A549 treated with Hydrocortisone at 1 μM for 4 hours (cell line): ENCODE data around the gene RUVBL2. TPM values are rescaled to one million over a fixed set of nuclear protein-coding genes. Genes with fewer than 3 reads are reported as not detected.

Source experiments
- total RNA-seq: library from RNA; stranded (reverse); fragments of 200-300 nt; extraction: Qiagen RNA extraction; gene quantifications from 5 replicates; pipeline ENCODE4 v1.2.3, GENCODE V29; 2022

The RUVBL2 gene
- total RNA-seq: 208 to 255 TPM (median 214 TPM) in 5 replicates

DNA sequence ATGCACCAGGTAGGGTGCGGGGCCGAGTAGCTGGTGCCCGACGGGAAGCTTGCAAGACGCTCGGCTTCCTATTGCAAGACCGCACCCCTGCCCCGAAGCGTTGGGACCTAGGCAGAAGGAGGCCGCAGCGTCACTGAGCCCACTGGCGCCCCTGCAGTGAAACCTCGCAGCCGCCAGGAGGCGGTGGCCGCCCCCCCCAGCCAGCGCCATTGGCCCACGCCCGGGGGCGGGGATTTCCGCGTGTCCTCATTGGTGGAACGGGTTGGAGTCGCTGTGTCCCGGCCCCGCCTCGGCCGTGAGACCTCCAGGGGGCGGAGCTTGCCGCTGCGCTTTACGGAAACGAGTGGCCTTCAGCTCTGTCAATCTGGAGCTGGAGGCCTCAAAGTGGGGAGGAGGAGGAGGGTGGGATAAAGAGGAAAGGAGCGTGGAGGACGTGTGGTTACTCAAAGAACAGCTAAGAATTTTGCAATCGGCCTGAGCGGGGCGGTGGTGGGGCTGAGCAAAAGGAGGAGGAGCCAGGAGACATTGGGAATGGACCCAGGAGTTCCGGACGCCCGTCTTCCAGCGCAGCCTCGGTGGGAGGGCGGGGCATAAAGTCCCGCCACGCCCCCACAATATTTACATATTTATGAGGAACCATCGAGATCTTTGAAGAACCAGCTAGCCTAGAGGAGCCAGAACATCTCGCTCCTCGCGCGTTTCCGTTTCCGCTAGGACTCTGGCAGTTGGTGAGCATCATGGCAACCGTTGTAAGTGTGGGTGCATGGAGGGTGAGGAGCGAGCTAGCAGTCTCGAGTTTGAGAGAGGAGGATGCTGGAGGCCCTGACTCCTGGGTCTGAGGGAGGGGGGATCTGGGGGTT, at the start of gene RUVBL2, which contains the start of gene GYS1:
Gene RUVBL2 (plus strand): TSS at position 713 of the 860 bp plus-strand sequence. CDS start 25 bp downstream, at position 738.
Gene GYS1 (minus strand): TSS at position 135 of the 860 bp plus-strand sequence. CDS start 197 bp downstream, outside the sequence.

DNA sequence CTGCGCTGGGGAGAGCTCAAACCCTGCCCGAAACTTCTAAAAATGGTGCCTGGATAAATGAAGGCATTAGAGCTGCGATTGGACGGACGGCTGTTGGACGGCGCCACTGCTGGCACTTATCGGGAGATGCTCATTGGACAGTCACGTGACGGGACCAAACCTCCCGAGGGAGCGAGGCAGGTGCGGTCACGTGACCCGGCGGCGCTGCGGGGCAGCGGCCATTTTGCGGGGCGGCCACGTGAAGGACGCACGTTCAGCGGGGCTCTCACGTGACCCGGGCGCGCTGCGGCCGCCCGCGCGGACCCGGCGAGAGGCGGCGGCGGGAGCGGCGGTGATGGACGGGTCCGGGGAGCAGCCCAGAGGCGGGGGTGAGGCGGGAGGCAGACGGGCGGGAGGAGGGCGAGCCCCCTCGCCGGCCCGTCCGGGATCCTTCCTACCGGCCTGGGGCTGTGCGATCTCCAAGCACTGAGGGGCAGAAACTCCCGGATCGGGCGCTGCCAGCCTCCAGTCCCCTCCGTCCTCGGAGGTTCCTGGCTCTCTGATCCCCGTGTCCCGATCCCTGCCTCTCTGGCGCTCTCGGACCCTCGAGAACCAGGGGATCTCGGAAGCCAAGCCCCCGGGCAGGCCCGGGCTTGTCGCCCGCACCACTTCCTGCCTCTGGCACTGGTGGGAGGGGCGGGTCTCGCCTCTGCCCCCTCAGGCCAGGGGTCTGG, 38.9 kb upstream of the RUVBL2 start, which contains the start of gene BAX:
Gene BAX (plus strand): TSS at position 281 of the 713 bp plus-strand sequence. CDS start 54 bp downstream, at position 335.

DNA sequence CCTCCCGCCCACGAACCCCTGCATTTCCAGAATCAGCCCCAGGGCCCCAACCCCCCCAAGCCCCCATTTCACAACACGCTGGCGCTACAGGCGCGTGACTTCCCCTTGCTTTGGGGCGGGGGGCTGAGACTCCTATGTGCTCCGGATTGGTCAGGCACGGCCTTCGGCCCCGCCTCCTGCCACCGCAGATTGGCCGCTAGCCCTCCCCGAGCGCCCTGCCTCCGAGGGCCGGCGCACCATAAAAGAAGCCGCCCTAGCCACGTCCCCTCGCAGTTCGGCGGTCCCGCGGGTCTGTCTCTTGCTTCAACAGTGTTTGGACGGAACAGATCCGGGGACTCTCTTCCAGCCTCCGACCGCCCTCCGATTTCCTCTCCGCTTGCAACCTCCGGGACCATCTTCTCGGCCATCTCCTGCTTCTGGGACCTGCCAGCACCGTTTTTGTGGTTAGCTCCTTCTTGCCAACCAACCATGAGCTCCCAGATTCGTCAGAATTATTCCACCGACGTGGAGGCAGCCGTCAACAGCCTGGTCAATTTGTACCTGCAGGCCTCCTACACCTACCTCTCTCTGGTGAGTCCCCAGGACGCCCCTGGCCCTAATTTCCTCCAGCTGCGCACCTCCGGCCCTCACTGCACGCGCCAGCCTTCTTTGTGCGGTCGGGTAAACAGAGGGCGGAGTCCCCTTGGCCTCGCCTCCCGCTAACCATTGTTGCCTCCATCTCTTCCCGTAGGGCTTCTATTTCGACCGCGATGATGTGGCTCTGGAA, 28.5 kb upstream of the RUVBL2 start, which contains the start of gene FTL:
Gene FTL (plus strand): TSS at position 270 of the 766 bp plus-strand sequence. CDS start 199 bp downstream, at position 469.

DNA sequence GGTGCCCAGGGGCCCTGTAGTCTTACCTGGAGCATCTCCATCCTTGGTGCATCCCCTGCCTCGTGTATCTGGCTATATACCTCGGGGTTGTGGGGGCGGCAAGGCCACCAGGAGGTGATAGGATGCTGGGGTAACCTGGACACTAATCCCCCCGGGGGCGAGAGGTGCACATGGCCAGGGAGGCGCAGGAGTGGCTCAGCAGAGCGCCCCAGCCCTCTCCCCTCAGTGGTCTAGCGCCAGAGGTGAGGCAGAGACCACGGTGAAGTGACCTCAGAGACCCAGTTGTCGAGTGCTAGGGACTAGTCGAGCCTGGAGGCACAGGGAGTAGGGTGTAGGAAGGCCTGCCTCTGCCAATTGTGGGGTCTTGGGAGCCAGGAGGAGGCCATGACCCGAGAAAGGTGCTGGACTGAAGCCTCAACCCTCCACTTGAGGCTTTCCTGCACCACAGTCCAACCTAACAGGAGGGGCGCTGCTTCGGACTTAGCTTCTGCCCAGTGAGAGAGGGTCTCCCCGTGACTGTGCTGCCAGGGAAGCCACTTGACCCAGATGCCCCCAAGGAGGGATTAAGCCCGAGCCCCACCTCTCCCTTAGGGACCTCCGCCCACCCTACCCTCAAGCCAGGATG, 23.5 kb downstream of the RUVBL2 start, which contains the start of gene LHB:
Gene LHB (minus strand): TSS at position 51 of the 625 bp plus-strand sequence. CDS start 10 bp downstream, at position 41.

DNA sequence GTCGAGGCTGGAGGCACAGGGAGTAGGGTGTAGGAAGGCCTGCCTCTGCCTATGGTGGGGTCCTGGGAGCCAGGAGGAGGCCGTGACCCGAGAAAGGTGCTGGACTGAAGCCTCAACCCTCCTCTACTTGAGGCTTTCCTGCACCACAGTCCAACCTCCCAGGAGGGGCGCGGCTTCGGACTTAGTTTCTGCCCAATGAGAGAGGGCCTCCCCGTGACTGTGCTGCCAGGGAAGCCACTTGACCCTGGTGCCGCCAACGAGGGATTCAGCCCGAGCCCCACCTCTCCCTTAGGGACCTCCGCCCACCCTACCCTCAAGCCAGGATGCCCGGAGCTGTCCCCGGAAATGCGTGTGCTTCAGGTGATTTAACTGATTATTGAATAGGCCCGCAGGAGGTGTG, 30.5 kb downstream of the RUVBL2 start, which contains the start of gene CGB3:
Gene CGB3 (minus strand): TSS at position 101 of the 400 bp plus-strand sequence. CDS start 362 bp downstream, outside the sequence.

DNA sequence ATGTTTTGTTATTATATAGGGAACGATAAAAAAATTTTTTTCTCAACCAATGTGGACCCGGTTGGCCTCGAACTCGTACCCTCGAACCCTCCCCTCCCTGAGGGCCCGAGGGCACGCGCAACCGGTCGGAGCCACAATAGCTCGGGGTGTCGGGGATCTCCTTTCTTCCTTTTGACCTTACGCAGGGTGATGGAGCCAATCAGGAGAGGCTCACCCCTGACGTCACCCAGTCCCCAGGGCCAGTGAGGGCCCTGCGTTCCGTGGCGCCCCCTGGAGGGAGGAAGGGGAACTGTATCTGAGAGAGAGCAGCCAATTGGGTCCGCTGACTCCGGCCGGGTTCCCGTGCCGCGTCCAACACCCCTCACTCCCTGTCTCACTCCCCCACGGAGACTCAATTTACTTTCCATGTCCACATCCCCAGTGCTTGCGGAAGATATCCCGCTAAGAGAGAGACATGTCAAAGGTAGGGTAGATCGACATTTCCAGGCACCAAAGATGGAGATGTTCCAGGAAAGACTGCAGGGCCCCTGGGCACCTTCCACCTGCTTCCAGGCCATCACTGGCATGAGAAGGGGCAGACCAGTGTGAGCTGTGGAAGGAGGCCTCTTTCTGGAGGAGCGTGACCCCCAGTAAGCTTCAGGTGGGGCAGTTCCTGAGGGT, 38.1 kb downstream of the RUVBL2 start, which contains the start of gene CGB2:
Gene CGB2 (plus strand): TSS at position 249 of the 660 bp plus-strand sequence. CDS start 206 bp downstream, at position 455.

DNA sequence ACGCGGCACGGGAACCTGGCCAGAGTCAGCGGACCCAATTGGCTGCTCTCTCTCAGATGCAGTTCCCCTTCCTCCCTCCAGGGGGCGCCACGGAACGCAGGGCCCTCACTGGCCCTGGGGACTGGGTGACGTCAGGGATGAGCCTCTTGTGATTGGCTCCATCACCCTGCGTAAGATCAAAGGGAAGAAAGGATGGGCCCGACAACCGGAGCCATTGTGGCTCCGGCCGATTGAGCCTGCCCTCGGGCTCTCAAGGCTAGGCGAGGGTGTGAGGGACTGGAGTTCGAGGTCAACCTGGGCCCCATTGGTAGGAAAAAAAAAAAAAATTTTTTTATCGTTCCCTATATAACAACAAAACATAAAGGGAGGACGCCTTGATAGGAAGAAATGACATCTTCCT, 43.1 kb downstream of the RUVBL2 start, which contains the start of gene CGB1:
Gene CGB1 (minus strand): TSS at position 81 of the 400 bp plus-strand sequence. CDS start 184 bp downstream, outside the sequence.

DNA sequence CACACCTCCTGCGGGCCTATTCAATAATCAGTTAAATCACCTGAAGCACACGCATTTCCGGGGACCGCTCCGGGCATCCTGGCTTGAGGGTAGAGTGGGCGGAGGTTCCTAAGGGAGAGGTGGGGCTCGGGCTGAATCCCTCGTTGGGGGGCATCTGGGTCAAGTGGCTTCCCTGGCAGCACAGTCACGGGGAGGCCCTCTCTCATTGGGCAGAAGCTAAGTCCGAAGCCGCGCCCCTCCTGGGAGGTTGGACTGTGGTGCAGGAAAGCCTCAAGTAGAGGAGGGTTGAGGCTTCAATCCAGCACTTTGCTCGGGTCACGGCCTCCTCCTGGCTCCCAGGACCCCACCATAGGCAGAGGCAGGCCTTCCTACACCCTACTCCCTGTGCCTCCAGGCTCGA, 49.9 kb downstream of the RUVBL2 start, which contains the start of gene CGB5:
Gene CGB5 (plus strand): TSS at position 301 of the 400 bp plus-strand sequence. CDS start 362 bp downstream, outside the sequence.

DNA sequence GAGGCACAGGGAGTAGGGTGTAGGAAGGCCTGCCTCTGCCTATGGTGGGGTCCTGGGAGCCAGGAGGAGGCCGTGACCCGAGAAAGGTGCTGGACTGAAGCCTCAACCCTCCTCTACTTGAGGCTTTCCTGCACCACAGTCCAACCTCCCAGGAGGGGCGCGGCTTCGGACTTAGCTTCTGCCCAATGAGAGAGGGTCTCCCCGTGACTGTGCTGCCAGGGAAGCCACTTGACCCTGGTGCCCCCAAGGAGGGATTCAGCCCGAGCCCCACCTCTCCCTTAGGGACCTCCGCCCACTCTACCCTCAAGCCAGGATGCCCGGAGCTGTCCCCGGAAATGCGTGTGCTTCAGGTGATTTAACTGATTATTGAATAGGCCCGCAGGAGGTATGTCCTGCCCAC, 55.3 kb downstream of the RUVBL2 start, which contains the start of gene CGB8:
Gene CGB8 (minus strand): TSS at position 101 of the 400 bp plus-strand sequence. CDS start 372 bp downstream, outside the sequence.

DNA sequence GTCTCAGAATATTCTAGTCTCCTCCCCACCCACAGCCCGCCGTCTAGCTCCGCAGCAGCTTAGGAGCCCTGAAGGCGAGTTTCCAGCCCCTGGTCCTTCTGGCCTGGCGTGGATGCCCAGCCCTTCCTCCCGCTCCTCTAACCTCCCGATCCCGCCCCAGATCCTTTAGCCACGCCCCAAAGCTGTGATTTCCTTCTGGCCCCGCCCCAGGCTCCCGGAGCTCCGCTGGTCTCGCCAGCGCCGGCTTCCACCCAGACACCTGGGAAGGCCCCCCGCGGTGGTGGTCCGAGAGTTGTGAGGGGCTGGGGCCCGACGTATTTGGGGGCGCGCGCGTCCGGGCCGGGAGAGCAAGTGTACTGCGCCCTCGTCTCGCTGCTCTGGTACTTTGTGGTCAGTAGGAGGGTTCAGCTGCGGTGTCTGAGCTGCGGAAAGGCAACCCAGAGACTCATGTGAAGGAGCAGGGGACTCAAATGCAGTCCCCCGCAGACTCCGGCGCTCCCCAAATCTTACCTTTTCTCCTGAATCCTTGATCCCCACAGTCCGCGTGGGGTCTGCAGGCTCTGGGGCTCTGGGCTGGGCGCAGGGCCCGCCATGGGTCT, 64.0 kb downstream of the RUVBL2 start, which contains the start of gene CGB7:
Gene CGB7 (minus strand): TSS at position 114 of the 599 bp plus-strand sequence. CDS start 2,374 bp downstream, outside the sequence.

DNA sequence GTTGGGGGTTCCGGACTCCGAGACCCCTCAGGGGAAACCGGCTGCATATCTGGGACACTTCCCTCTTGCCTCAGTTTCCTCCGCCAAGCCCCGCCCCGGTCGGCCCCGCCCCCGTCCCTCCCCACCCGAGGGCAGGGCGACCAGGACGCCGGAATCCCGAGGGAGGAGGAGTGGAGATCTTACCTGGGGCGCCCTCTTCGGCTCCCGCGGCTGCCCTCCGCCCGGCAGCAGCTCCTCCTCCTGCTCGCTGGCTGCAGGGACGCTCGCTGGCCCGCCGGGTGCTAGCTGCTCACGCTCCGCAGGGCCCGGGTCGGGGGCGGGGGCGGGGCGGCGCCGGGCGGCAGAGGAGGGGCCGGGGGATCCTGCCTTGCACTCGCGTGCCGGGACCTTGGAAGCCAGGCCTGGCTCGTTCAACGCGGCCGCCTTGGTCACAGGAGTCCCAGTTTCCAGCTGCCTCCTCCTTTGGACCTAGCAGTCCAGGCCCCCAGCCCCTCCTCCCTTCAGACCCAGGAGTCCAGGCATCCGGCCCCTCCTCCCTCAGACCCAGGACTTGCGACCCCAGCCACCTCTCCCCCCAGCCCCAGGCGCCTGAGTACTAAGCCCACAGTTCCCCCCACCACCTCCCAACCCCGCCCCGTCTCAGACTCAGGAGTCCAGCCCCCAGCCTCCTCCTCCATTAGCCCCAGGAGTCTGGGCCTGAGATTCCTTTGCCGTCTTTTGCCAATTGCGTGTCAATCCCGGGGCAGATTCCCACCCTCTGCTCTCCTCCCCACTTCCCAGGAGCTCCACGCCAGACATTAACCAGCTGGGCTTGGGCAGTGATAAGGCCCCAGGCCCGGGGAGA, 71.3 kb downstream of the RUVBL2 start, which contains the start of gene NTF4:
Gene NTF4 (minus strand): TSS at position 51 of the 844 bp plus-strand sequence. CDS start 2,821 bp downstream, outside the sequence.

Other genes starting within 250 kb of the RUVBL2 start
- not detected in 5 replicates for gene IZUMO1, start 247.0 kb upstream of the RUVBL2 start, total RNA-seq
- 0.10 to 0.16 TPM (median 0.12 TPM) in 5 replicates for gene FUT1, start 241.2 kb upstream of the RUVBL2 start, total RNA-seq
- gene FGF21, start 238.4 kb upstream of the RUVBL2 start, total RNA-seq: not detected in 5 replicates
- gene BCAT2, start 182.9 kb upstream of the RUVBL2 start, total RNA-seq: 50.3 to 63.4 TPM (median 60.0 TPM) in 5 replicates
- gene HSD17B14, start 157.4 kb upstream of the RUVBL2 start, total RNA-seq: 12.0 to 17.2 TPM (median 13.8 TPM) in 5 replicates
- gene PLEKHA4, start 125.3 kb upstream of the RUVBL2 start, total RNA-seq: 1.2 to 1.9 TPM (median 1.3 TPM) in 5 replicates
- 74.1 to 126 TPM (median 95.1 TPM) in 5 replicates for gene PPP1R15A, start 121.5 kb upstream of the RUVBL2 start, total RNA-seq
- gene TULP2, start 95.1 kb upstream of the RUVBL2 start, total RNA-seq: not detected in 5 replicates
- 189 to 243 TPM (median 200 TPM) in 5 replicates for gene NUCB1, start 93.6 kb upstream of the RUVBL2 start, total RNA-seq
- gene DHDH, start 60.2 kb upstream of the RUVBL2 start, total RNA-seq: 0.60 to 1.7 TPM (median 1.6 TPM) in 5 replicates
- 294 to 372 TPM (median 330 TPM) in 5 replicates for gene BAX, start 39.0 kb upstream of the RUVBL2 start, total RNA-seq
- gene FTL, start 28.6 kb upstream of the RUVBL2 start, total RNA-seq: 16,127 to 23,622 TPM (median 17,895 TPM) in 5 replicates
- gene GYS1, start 578 bp upstream of the RUVBL2 start, total RNA-seq: 17.4 to 22.0 TPM (median 20.9 TPM) in 5 replicates
- gene LHB, start 23.2 kb downstream of the RUVBL2 start, total RNA-seq: not detected in 5 replicates
- gene CGB3, start 30.4 kb downstream of the RUVBL2 start, total RNA-seq: 0.18 TPM in 1 of 5 replicates, not detected in the others
- 0.20 to 0.61 TPM (median 0.21 TPM) in 3 of 5 replicates, not detected in the others for gene CGB2, start 38.0 kb downstream of the RUVBL2 start, total RNA-seq
- not detected in 5 replicates for gene CGB1, start 43.0 kb downstream of the RUVBL2 start, total RNA-seq
- 0.21 to 0.49 TPM (median 0.23 TPM) in 5 replicates for gene CGB5, start 50.0 kb downstream of the RUVBL2 start, total RNA-seq
- gene CGB8, start 55.2 kb downstream of the RUVBL2 start, total RNA-seq: 1.4 to 3.7 TPM (median 2.8 TPM) in 5 replicates
- gene CGB7, start 63.9 kb downstream of the RUVBL2 start, total RNA-seq: 0.48 to 0.82 TPM (median 0.67 TPM) in 5 replicates
- gene NTF4, start 70.9 kb downstream of the RUVBL2 start, total RNA-seq: 0.24 to 0.99 TPM (median 0.45 TPM) in 5 replicates
- gene KCNA7, start 78.8 kb downstream of the RUVBL2 start, total RNA-seq: not detected in 5 replicates
- gene SNRNP70, start 91.6 kb downstream of the RUVBL2 start, total RNA-seq: 306 to 331 TPM (median 309 TPM) in 5 replicates
- gene LIN7B, start 120.5 kb downstream of the RUVBL2 start, total RNA-seq: 4.7 to 7.9 TPM (median 6.9 TPM) in 5 replicates
- 1.1 to 1.9 TPM (median 1.7 TPM) in 5 replicates for gene C19orf73, start 125.3 kb downstream of the RUVBL2 start, total RNA-seq
- gene PPFIA3, start 125.7 kb downstream of the RUVBL2 start, total RNA-seq: 4.7 to 8.1 TPM (median 7.0 TPM) in 5 replicates
- 0.03 TPM in 1 of 5 replicates, not detected in the others for gene HRC, start 161.5 kb downstream of the RUVBL2 start, total RNA-seq
- gene TRPM4, start 163.9 kb downstream of the RUVBL2 start, total RNA-seq: 8.2 to 10.2 TPM (median 9.6 TPM) in 5 replicates